Measurements from ENCODE around the gene DYRK1A. TPM values are rescaled to one million over a fixed set of nuclear protein-coding genes. Genes with fewer than 3 reads are reported as not detected.
A peak's percentile ranks its signal among the peaks of the same experiment; 100 is the strongest.

The DYRK1A gene
- total and polyA plus RNA-seq, 10 of the 15 experiments (the other 5 are each of a cell fraction or from before 2014, with no cell fraction given) = 2.4 to 68.6 (median 30.7) TPM

- Histone ChIP-seq H3K4me2 (ENCODE audit: control insufficient read depth, insufficient read depth) (peak overlapping the region; percentile 51; the same call in 1 of the 2 replicates), H4K20me1 (ENCODE audit: control insufficient read depth, insufficient read depth) (no peaks in the 10 kb centered on the region), H3K27me3 (replicated peaks in 1 of 2; ENCODE audit: control insufficient read depth in 2 of 2, insufficient read depth in 2 of 2, low read length in 1 of 2) (no peaks in the 10 kb centered on the region; a peak in 1 of 4 replicates), H2AFZ (ENCODE audit: control insufficient read depth, low read depth, low read length) (peak overlapping the region; percentile 43), H3K79me2 (ENCODE audit: control insufficient read depth, insufficient read depth, low read length) (no peaks in the 10 kb centered on the region), H3K4me1 (ENCODE audit: control insufficient read depth, insufficient read depth, low read length) (peaks cover 3% of the 10 kb centered on the region; the same call in 1 of the 2 replicates), H3K9me3 (replicated peaks; ENCODE audit: control insufficient read depth, insufficient read depth, low read length) (peaks cover 4% of the 10 kb centered on the region), H3K4me3 (no peak overlapping the region), H3K36me3 (ENCODE audit: control insufficient read depth in 2 of 2, insufficient read depth in 2 of 2, low read length in 1 of 2) (no peaks in the 10 kb centered on the region), H3K27ac (ENCODE audit: control insufficient read depth, insufficient read depth) (no peak overlapping the region), H3K9ac (ENCODE audit: control insufficient read depth, insufficient read depth, low read length) (no peak overlapping the region)
- ChIA-PET POLR2A (interaction anchor here (0.8 to 0.9 kb wide), 2 partner anchors 24 to 31 kb away, joined by 3 read pairs; no protein-coding TSS in a partner anchor), CTCF (interaction anchor here (0.7 kb wide), 1 partner anchor 31 kb away, joined by 3 read pairs; no protein-coding TSS in a partner anchor), SMC1A (ENCODE audit: uncharacterized antibody, unreplicated experiment) (interaction anchor here (0.8 to 1.4 kb wide), 2 partner anchors 22 to 53 kb away, joined by 3 read pairs; no protein-coding TSS in a partner anchor), RAD21 (ENCODE audit: unreplicated experiment) (interaction anchor here (1.0 to 1.1 kb wide), 3 partner anchors 24 to 43 kb away, joined by 3 to 6 read pairs (median 4); no protein-coding TSS in a partner anchor)
- FAIRE-seq (peak; percentile 61), ATAC-seq (peak; percentile 77), DNase-seq (ENCODE audit: low read depth, low spot score) (no peak)
- in situ Hi-C loops (cut with MboI) (no loop called here), intact Hi-C loops (cut with micrococcal nuclease; ENCODE audit: unreplicated experiment) (no loop called here)
- BruUV-seq (replicated peaks) = no TSS peak
- WGBS (ENCODE audit: insufficient coverage, insufficient replicate concordance, low lambda C conversion rate, missing lambda C conversion rate) = 12% methylated on average over 20 of the region's 20 CpGs
- TF ChIP-seq IKZF1 (conservative IDR thresholded peaks at IDR 0.05) (peak; percentile 24; the same call in 1 of the 2 replicates), DPF2 (IDR thresholded peaks at IDR 0.05) (no peak), JUND (IDR thresholded peaks at IDR 0.05; ENCODE audit: low read depth, low read length) (no peak), ZNF24 (IDR thresholded peaks at IDR 0.05) (no peak), ZNF217 (IDR thresholded peaks at IDR 0.05) (no peak), CREM (IDR thresholded peaks at IDR 0.05; ENCODE audit: low read depth) (peak; percentile 16; the same call in 1 of the 2 replicates), SMAD1 (IDR thresholded peaks at IDR 0.05; ENCODE audit: low read depth, partially characterized antibody) (no peak), POU2F2 (IDR thresholded peaks at IDR 0.05; ENCODE audit: borderline replicate concordance, low read depth, low read length) (no peak), ZBTB40 (IDR thresholded peaks at IDR 0.05; ENCODE audit: borderline replicate concordance) (no peak), ZNF622 (IDR thresholded peaks at IDR 0.05) (no peak), ZSCAN29 (IDR thresholded peaks at IDR 0.05) (no peak), USF2 (IDR thresholded peaks at IDR 0.05; ENCODE audit: borderline replicate concordance, low read depth, low read length) (no peak), CREB1 (IDR thresholded peaks at IDR 0.05; ENCODE audit: low read depth) (no peak), CTCF (IDR thresholded peaks at IDR 0.05 in 2 of 3, conservative IDR thresholded peaks at IDR 0.05 in 1 of 3; ENCODE audit: control insufficient read depth in 2 of 3, extremely low read depth in 1 of 3, insufficient read depth in 1 of 3, low read depth in 3 of 3, low read length in 3 of 3) (peak in 2 of 3 experiments; percentile 29 to 35; a peak in 2 of 6 replicates), NR2F1 (conservative IDR thresholded peaks at IDR 0.05) (no peak), RCOR1 (conservative IDR thresholded peaks at IDR 0.05; ENCODE audit: low read depth, low read length) (no peak)
These were observed 166.6 kb downstream of the DYRK1A start for GRCh38 chr21:37532868-37533780.

All from GM12878 (cell line).